Skeletal muscle cell (primary cell): ENCODE results near the gene WDR18.

Source experiments
- DNase-seq: peaks from one replicate; pipeline ENCODE4 v3.0.0-alpha.2; 2010; ENCODE audit warnings: low read depth
- H3K4me3 ChIP-seq: 2 replicates; pipeline ENCODE4 v1.5.1; 2011; ENCODE audit warnings: low read depth, mild to moderate bottlenecking, control low read depth, low read length, moderate library complexity

The WDR18 gene

GRCh38 chr19:1001538-1002166, 17.5 kb downstream of the WDR18 start:
- H3K4me3 ChIP-seq: no peak overlapping the region
- DNase-seq: no peak

- no peak overlapping the region for H3K4me3 ChIP-seq
Measured at GRCh38 chr19:1002600-1002999, 18.5 kb downstream of the WDR18 start.

DNA sequence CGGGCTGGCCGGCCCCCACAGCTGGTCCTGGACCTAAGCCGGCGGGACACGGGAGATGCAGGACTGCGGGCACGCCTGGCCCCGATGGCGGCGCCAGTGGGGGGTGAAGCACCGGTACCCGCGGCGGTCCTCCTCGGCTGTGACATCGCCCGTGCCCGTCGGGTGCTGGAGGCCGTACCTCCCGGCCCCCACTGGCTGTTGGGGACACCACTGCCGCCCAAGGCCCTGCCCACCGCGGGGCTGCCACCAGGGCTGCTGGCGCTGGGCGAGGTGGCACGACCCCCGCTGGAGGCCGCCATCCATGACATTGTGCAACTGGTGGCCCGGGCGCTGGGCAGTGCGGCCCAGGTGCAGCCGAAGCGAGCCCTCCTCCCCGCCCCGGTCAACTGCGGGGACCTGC, 19.1 kb downstream of the WDR18 start:
- DNase-seq: no peak
- no peak overlapping the region for H3K4me3 ChIP-seq

More at GRCh38 chr19:1002600-1002999, 18.5 kb downstream of the WDR18 start:
- DNase-seq: no peak

GRCh38 chr19:1004204-1004802, 20.2 kb downstream of the WDR18 start:
- H3K4me3 ChIP-seq: no peak overlapping the region
- DNase-seq: no peak

- no peak for DNase-seq
- no peak overlapping the region for H3K4me3 ChIP-seq
Measured at GRCh38 chr19:1004803-1005664, 20.9 kb downstream of the WDR18 start.

DNA sequence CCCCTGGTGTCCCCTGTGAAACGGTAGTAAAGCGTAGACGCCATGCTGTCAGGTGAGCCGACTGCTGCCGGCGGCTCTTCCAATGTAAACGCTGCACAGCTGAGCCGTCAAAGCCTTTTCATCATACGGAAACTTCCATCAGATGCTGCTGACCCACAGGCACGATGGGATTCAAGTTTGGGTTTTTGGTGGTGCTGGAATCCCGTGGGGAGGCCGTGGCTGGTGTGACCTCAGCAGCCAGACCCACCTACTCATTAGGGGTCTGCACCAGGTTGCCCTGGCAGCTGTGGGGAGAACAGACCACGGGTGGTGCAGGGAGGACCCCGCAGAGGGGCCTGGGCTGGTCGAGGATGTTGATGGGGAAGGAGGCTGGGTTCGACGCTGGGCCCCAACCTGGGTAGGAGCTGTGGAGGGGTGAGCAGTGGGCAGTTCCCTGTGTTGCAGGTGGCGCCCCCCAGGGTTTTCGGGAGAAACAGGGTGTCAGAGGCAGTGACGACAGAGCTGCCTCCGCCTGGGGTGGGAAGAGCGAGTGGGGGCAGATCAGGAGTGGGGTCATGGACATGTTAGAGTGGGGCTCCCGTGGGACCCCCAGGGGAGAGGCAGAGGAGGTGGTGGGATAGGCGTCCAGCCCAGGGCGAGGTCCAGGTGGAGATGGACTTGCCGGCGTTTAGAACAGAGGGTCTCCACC, 22.7 kb downstream of the WDR18 start:
- no peak for DNase-seq
- no peak overlapping the region for H3K4me3 ChIP-seq

DNA sequence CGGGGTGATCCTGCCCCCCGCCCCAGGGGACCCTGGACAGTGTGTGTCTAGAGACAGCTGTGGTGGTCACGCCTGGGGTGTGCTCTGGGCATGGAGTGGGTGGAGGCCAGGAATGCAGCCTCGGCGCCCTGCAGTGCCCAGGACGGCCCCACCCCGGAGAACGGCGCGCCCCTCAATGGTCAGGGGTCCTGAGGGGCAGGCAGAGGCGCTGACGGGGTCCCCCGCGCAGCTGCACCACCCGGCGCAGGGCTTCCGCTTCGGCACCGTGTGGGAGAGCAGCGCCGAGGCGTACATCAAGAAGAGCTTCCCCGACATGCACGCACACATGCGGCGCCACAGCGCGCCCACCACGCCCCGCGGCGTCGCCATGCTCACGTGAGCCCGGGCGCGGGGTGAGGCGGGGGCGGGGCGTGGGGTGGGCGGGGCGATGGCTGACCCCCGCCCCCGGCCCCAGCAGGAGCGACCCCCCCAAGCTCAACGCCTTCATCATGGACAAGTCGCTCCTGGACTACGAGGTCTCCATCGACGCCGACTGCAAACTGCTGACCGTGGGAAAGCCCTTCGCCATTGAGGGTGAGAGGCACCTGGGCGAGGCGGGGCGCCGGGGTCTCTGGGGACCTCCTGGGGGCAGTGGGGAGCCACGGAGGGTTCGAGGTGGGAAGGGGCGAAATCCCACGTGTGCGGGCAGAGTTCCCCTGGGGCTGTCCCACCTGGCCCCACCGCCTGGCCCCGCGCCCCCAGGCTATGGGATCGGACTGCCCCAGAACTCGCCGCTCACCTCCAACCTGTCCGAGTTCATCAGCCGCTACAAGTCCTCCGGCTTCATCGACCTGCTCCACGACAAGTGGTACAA, 23.5 kb downstream of the WDR18 start:
- DNase-seq: no peak
- H3K4me3 ChIP-seq: no peak overlapping the region

GRCh38 chr19:1008268-1009040, 24.3 kb downstream of the WDR18 start:
- no peak for DNase-seq
- no peak overlapping the region for H3K4me3 ChIP-seq

- no peak for DNase-seq
- no peak overlapping the region for H3K4me3 ChIP-seq
Measured at GRCh38 chr19:1009041-1009980, 25.2 kb downstream of the WDR18 start.

DNA sequence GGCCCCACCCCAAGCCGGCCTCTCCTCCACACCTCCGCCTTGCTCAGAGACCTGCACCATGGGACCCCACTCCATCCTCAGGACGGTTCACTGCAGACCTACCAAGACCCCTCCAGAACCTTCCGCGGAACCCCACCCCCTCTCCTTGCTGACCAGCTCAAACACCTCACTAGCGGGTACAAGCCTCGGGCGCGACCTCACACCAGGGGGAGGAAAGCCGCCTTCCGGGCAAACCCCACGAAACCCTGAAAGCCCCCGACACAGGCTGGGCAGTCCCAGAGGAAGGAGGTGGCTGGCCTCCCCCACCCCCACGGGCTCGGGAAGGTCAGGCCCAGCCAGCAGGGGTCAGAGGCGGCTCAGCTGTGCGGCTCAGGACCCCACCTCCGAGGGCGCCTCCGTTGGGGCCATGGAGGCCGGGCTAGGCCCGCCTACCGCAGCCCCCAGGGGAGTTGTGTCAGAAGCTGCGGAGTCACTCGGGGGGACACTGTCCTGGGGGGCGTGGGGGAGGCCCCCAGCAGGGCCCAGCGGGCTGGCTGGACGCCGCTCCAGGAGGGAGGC, 25.9 kb downstream of the WDR18 start:
- no peak for DNase-seq
- H3K4me3 ChIP-seq: no peak overlapping the region

- no peak overlapping the region for H3K4me3 ChIP-seq
Measured at GRCh38 chr19:1010586-1011510, 26.7 kb downstream of the WDR18 start.

GRCh38 chr19:1011831-1012333, 27.7 kb downstream of the WDR18 start:
- H3K4me3 ChIP-seq: no peak overlapping the region
- DNase-seq: no peak

More at GRCh38 chr19:1010586-1011510, 26.7 kb downstream of the WDR18 start:
- no peak for DNase-seq

DNA sequence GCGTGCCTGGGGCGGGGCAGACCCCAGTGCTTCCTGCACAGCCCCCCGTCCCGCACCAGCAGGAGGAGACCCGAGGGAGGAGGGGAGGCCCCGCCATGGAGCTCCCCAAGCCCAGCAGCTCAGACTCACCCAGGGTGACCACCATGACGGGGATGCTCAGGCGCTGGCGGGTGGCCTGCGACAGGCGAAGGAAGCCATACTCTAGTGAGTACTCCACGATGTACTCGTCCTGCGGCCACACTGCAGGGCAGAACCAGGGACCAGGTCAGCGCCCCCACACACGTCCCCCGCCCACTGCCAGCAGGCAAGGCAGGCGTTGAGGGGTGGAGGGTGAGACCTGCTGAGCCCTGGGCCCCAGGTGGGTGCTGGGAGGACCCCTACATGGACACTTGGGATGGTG, 28.2 kb downstream of the WDR18 start:
- no peak overlapping the region for H3K4me3 ChIP-seq
- no peak for DNase-seq

GRCh38 chr19:1013218-1013617, 29.1 kb downstream of the WDR18 start:
- no peak overlapping the region for H3K4me3 ChIP-seq
- no peak for DNase-seq

DNA sequence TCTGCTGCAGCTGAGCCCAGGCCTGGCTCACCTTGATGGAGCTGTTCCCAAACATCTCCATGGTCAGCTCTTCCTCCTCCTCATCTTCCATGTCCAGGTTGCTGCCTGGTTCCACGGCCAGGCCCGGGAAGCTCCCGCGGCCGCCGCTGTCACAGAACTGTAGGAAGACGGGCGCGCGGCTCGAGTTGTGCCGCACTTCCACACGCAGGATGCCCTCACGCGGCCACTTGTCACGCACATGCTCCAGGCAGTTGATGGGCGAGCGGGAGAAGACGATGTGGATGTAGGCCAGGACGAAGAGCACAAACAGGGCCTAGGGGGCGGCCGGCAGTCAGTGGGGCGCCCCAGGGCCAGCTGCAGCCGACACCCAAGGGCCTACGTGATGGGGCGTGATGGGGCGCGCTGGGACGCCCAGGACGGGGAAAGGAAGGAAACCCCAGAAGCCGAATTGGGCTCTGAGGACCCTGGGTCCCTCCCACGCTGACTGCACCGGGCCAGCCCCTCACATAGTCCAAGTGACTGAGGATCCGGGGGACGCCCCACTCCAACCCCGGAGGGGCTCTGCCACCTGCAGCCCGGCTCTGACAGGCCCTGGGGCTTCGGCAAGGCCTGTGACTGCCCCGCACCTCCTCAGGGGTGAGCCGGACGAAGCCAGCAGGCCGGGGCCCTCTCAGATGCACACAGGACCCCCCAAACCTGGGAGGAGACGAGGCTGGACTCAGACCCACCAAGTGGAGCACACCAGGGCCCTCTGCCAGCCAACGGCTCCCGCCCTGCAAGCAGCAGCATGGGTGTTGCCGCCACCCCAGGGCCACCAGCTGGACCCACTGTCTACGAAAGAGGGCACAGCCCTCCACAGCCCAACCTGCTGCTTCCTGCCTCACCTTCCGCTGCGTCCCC, 30.3 kb downstream of the WDR18 start:
- DNase-seq: no peak
- H3K4me3 ChIP-seq: no peak overlapping the region
